Activated CD4-positive, alpha-beta T cell treated with anti-CD3 and anti-CD28 coated beads, Interleukin-2, amount 50 U/mL, for 16 hours (primary cell): ENCODE results near the gene CLDN22.
"Not testable (repeated sequence)": the region's sequence is repeated elsewhere in the genome, so short reads cannot be mapped to it uniquely, and the experiment has no call there.

Experiments
- DNase-seq: peaks from one replicate; pipeline ENCODE4 v3.0.0-alpha.2; 2020

CLDN22 gene

DNA sequence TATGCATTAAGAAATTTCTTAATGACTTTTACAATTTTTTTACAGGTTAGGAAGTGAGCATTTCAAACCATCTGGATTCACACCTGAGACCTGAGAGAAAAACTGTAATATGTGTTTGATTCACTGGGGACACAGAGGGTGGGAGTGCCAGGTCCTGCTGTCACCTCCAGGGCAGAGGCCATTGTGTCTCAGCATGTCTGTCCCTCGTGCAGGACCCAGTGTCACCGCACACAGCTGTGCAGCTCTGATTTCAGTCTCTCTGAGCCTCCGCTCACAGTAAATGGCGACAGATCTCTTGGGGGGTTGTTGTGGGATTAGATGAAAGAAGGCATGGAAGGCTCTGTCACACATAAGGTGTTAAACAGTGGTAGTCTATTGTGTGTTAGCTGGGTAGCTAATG, 25.2 kb upstream of the CLDN22 start:
- no peak for DNase-seq

DNA sequence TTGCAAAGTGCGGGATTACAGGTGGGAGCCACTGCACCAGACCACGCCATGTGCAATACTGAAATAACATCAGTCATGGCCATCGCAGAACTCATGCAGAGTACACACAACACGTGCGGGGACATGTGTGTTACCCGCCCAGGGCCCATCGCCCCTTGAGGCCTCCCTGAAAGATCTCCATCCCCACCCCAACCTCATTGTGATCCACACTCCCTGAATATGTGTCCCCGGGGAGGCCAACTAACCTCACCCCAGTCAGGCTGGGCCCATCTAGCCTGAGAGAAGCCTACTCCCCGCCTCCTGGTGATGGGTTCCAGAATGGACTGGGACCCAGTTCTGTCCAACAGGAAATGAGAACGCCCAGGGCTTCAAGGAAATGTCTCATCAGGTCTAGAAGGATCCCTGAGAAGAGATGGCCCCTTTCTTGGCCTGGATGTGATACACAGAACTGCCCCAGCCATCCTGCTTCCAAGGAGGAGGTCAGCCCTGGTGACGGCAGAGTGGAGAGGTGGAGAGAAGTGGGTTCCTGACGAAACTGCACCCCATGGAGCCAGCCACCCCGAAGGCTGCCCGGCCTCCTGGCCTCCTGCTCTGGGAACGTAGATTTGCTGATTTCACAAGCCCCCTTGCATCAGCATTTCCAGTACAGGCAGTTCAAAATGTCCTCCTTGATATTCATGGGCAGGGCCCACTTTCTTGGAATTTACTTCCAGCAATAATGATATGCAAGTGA, 24.6 kb upstream of the CLDN22 start:
- no peak for DNase-seq

DNA sequence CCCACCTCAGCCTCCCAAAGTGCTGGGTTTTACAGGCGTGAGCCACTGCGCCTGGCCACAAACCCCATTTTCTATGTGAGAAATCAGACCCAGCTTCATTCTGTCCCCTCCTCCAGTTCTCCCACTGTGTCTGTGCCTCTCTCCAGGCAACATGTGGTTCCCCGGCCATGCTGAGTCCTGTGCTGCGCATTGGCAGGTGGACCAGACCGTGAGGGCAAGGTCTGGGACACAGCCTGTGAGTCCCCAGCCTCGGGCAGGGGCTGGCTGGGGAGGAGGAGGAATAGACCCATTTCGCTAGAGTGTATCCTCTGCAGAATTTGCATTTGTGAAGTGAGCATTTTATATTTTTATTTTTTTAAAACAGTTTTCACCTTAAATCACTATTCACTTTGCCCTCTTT, 23.7 kb upstream of the CLDN22 start:
- DNase-seq = no peak

DNA sequence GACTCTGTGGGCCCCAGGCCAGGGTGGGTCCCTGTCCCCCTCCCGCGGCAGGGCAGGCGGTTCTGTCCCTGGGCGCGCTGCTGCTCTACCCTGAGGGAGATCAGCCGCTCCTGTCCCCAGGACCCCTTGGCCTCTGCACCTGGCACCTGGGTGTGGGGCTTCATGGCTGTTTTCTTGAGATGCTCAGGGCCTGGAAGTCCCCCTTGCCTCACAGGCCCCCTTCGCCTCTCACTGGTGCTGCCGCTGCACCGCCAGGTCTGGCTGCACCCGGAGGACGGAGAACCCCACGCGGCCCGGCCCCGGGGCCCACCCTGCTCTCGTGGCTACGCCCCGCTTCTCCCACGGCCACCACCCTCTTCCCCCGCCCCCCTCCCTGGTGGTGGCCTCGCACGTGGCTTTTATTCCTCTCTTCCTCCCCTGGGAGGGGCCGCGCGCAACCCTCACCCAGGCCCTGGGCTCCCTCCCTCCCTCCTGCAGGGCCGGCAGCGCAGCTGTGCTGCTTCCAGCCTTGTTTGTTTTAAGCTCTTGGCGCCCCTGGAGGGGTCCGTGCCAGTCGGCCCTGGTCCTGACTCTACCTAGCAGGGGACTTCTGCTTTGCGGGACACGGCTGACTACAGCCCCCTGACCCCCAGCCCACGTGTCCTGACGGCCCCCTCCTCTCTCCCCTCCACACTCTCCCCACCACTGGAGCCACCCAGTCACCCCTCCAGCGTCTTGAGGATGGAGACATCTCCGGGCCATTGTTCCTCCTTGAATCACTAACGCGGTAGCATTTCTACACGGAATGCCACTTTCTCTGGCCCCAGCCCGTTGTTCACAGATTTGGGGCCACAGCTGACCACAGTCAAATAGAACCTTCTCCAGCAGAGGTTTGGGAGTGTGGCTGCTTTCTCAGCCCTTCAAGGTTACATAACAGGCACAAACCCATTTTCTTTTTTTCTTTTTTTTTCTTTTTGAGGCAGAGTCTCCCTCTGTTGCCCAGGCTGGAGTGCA, 22.8 kb upstream of the CLDN22 start:
- no peak for DNase-seq

DNA sequence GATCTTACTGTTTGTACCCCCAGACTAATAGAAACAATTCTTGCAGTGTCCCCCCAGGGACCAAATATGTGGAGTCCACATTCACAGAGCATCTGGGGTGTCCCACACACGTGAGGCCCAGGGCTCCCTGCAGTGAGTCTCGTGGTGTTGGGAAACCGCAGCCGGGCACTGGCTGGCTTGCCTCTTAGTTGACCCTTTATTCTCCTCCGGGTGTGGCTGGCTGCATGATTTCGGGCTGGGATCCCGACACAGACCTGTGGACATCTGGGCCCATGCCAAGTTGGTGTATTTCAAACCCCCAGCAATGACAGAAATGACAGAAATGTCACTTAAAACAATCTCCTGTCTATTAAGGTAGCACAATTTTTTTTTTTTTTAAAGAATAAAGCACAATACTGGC, 17.8 kb upstream of the CLDN22 start:
- DNase-seq = no peak

DNA sequence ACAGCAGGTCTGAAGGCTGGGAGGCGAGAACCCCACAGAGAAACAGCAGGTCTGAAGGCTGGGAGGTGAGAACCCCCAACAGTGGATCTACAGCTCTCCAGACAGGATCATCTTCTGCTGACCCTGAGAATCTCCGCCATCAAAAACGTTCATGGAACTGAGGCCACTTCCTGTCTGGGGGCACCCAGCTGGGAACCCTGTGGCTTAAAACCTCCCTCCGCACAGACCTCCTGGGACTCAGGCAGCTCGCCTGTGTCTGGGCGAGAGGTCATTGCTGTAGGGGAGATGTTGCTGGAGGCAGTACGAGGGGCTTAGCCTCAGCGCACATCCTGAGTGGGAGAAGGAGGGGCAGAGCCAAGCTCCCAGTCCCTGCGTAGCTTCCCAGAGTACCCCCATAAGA, 17.3 kb upstream of the CLDN22 start:
- no peak for DNase-seq

DNA sequence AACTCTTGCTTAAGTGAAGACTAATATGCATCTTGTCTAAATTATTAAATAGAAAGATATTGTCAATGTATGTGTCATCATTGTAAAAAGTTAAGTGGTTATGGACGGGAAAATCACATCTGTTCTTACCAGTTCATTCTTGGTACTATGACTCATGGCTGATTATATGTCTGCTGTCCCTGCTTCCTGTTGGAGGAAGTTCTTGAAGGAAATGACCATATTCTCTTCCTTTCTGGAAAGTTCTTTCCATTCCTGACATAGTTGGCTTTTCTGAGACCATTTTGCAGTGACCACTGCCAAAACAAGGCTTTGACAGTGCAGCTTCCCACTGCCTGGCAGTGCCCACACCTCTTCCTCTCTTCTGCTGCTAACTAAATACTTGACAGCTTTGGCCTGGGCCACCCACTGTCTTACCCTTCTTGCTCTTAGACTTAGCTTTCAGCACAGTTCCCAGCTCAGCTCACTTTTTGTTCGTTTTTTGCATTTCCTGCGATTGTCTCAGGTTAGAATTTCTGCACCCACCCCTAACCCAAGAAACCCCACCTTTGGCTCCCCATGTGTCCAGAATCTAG, 15.4 kb upstream of the CLDN22 start:
- DNase-seq = peak; percentile 41

DNA sequence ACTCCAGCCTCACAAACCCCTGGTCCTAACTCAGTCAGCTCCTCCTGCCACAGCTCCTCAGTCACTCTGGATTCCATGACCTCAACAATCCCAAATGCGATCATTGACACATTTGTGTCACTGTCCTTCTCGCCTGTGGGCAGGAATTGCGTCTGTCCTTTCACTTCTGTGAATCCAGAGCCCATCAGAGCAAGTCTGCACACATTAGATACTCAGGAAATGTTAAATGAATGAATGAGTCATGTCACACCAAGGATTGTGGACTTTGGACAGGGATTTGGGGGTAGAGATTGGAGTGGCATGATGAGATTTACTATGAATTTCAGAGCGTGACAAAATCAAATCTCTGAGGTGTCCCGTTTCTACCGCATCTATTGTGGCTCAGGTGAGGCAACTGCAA, 13.9 kb upstream of the CLDN22 start:
- DNase-seq = no peak

DNA sequence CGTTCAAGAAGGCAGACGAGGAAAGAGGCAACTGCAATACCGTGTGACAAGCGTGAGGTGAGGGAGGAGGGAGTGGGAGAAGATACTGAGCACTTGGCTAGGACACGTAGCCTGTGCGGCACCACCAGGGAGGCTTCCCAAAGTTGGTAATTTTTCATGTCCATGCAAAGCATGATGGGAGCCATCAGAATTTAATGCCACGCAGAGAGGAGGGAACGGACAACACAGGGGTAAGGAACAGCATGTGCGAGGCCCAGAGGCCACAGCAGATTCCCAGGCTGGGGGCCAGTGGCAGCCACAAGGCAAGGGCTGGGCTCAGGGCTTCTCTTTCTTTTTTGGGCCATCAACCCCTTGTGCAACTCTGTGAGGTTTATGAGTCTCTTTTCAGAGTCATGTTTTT, 13.1 kb upstream of the CLDN22 start:
- DNase-seq = no peak

DNA sequence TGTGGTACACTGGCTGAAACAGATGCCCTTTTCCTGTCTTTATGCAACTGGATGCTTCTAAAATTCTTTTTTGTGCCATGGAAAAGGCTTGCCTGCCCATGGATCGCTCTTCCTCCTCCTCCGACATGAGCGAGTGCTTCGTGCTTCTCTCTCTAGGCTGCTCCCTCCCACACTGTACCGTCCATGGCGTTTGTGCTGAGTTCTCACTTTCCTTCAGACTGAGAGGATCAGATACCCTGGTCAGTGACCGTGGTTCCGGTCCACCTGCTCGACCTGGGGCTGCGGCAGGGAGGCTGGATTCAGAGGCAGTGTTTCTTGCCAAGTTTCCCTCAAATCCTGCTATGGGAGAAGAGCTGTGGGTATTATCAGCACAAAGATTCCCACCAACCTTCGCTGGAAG, 12.4 kb upstream of the CLDN22 start:
- DNase-seq = no peak

DNA sequence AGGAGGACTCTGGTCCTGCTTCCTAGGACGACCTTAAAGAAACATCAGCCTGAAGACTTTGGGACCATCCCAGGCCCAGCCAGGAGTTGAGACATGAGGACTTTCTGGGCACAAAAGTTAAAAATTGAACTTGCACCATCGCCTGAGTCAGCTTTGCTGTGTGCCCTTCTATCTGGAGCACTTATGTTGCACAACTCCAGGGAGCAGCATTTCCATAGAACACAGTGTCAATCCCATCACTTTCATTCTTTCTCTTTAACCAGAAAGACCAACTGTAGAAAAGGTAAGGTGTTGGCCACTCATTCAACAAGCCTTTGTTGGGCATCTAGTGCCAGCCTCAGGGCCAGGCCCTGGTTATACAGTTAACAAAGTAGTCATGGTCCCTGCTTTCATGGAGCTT, 10.8 kb upstream of the CLDN22 start:
- DNase-seq = no peak

DNA sequence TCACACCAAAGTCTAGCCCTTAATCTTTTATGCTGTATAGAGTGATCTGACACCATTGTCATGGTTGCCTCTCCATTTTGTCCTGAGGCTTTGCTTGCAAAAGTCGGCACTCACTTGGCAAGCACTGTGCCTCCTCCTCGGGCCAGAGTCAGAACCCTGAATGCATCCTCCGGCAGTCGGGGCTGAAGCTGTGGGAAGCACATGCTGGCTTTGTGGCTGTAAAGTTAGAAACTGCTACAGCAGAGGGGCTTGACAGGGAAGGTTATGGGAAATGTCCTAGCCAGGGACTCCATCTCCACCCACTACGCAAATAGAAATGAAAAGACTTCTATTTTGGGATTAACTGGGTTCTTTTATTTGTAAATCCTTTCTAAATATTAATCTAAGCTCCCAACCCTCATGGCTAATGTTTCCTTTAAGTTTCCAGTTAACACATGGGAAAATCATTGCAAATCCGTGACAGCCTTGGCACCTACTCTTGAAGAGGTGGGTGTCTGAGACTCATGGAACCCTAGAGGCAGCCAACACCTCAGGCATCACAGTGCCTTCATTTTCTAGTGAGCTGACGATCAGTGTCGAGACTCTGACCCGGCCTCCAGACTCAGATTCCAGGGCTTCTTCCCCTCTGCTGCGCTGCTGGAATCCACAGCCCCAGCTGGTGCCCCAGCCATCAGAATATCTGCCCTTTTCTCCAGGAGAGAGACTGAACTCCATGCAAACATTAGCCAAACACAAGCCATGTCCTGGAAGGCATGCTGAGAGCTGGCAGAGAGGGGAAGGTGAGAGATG, 10.1 kb upstream of the CLDN22 start:
- DNase-seq = no peak

DNA sequence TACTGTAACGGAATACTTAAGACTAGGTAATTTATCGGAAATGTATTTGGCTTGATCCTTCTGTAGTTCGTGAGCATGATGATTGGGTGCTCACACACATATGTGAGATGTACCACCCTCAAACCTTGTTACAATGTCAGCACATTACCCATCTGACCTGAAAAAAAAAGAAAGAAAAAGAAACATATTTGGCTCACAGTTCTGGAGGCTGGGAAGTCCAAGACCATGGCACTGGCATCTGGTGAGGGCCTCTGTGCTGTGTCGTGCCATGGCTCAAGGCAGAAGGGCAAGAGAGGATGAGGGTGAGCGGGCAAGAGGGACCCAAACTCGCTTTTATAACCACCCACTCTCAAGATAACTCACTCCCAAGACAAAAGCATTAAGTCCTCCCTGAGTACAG, 9.2 kb upstream of the CLDN22 start:
- DNase-seq = no peak

DNA sequence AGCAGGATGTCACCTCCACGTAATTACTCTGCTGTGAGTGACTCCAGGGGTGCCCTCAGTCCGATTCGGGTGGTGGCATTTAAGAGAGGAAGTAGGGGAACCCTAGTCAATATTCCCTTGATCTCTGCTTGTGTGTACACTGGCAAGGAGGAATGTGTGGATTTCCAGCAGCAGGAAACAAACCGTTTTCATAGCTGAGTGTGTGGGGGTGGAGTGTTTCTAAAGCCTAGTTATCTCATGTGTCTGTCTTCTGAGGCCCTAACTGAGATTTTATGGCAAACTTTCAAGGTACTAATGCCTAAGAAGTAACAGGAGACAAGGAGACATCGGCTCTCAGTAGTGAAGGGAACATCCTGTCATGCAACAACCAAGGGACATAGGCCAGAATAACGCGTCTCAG, 8.8 kb upstream of the CLDN22 start:
- DNase-seq = no peak

DNA sequence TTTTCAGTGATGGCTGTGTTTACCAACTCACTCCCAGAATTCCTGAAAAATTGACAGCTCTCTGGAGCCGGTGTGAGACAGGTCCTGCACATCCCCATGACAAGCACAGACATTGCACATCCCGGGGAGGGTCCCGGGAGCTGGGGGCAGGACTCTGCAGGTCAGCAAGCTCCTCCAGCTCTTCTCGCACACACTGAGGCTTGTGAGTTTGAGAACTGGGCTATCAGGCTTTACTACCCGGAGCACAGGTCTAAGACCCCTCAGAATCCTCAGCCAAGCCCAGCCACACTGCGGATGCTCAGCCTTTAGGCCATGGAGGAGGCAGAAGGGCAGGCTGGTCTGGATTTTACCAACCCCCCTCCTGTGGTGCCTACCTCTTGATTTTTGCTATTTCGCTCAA, 7.8 kb upstream of the CLDN22 start:
- DNase-seq = no peak

DNA sequence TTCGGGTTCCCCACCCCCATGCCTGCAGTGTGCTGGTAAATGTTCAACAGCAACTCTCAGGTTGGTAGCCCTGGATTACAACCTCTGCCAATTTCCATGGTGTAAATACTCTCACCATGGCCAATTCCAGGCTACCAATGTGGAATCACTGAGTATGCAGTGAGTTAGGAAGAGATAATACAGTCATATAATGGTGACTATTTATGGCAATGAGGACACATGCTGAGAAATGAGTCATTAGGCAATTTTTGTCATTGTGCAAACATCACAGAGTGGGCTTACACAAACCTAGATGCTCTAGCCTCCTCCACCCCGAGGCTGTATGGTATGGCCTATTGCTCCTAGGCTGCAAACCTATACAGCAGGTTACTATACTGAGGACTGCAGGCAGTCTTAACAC, 6.8 kb upstream of the CLDN22 start:
- no peak for DNase-seq

DNA sequence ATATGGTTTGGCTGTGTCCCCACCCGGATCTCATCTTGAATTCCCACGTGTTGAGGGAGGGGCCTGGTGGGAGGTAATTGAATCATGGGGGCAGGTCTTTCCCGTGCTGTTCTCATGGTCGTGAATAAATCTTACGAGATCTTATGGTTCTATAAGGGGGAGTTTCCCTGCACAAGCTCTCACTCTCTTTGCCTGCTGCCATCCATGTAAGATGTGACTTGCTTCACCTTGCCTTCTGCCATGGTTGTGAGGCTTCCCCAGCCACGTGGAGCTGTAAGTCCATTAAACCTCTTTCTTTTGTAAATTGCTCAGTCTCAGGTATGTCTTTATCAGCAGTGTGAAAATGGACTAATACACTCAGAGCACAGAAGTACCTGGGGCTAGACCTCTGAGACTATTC, 6.3 kb upstream of the CLDN22 start:
- not testable (repeated sequence) for DNase-seq

DNA sequence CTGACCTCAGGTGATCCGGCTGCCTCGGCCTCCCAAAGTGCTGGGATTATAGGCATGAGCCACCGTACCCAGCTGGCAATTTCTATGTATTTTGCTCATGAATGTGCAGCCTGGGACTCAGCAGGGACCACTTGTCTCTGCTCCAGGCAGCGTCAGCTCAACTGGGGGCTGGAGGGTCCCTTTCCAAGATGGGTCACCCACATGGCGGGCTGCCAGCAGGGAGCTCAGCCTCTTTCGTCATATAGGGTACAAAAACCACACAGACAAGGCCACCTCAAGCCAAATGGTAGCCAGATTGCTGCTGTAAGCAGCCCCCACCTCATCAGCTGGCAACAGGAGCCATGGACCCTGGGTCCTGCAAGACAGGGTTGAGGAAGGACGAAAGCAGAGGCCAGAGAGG, 4.5 kb upstream of the CLDN22 start:
- no peak for DNase-seq

DNA sequence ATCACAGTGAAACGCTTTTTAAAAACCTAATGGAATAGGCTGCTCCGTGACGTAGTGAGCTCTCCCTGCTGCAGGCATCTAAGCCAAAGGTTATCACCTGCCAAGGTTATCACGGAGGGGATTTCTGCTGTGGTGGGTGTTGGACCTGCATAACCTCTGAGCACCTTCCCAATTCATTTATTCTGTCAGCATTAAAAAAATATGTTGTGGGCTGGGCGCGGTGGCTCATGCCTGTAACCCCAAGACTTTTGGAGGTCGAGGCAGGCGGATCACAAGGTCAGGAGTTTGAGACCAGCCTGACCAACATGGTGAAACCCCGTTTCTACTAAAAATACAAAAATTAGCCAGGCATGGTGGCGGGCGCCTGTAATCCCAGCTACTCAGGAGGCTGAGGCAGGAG, 4.0 kb upstream of the CLDN22 start:
- not testable (repeated sequence) for DNase-seq

DNA sequence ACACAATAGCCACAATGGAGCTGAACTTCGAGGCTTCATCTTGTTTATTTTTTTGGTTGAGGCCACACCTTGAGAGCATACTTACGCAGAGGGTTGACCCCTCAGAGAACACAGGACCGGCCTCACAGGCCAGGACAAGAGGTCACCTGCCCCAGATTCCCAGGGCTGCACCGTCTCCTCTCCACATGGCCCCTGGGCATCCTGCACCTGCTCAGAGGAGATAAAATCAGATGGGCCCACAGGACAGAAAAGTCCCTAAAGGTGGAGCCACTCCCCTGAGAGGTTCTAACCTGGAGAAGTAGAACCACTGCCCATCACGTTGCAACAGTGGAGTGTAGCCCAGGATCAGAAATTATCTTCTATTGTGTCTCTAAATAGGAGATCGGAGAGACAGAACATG, 3.2 kb upstream of the CLDN22 start:
- DNase-seq = no peak

DNA sequence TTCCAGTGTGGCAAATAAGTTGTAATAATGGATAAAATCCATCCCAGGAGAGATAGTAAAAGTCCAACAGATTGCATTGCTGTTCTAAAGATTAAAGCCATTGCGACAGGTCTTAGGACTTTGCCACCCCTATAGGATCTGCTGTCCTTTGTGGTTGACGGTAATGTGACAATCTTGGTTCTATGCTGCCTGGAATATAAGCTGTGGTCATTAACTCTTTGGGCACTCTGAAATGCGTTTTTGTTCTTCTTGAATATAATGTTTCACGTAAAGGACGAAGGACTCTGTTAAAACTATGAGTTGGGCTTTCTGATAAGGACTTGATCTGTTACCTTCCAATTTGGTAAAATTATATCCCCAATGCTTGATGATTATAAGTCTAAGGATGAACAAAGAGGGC, 2.2 kb upstream of the CLDN22 start, which contains the start of gene CLDN24:
CLDN24 (minus strand) TSS at position 101 of the 400 bp plus-strand sequence; CDS start at position 101, 0 bp downstream.
- no peak for DNase-seq

DNA sequence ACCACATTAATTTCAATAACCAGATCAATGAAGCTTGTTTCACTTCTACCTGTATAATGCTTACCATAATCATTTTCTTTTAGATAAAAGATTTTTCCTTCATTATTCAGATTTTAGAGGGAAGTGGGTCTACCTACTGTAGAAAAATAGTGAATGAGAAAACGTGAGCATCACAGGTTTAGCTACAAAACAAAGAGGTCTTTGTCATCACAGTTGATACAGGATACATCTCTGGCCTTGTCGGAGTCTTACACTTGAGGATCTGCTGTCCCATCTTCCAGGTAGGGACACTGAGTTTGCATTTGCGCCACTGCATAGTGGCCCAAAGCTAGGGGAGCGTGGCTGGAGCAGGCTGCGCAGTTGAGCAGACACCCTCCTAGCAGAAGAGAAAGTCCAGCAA, 1.4 kb upstream of the CLDN22 start:
- no peak for DNase-seq

DNA sequence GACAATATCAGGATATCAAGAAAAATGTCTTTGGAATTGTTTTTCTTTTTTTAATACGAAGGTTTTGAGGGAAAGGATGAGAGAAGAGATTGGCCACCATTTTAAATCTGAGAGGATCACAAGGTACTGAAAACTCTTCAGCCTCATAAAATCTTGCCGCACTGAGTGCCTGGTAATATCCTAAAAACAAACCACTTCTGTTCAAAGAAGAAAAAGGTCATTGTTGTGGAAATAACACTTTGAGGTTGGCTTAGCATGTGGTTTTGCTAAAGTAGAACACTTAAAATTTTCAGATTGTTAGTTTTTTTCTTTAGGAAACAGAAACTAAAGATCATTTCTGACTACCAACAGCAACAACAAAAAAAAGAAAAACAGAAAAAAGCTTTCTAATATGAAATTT, 1.0 kb upstream of the CLDN22 start:
- no peak for DNase-seq
